ENCODE results near the gene WRAP73.

- TF ChIP-seq CTCF (IDR thresholded peaks at IDR 0.05; ENCODE audit: insufficient read depth, low read depth, low read length) = no peak
- TF ChIP-seq EZH2 (IDR thresholded peaks at IDR 0.05; ENCODE audit: insufficient read depth, low read length) = no peak
Measured at GRCh38 chr1:3660704-3661103, 10.8 kb upstream of the WRAP73 start.
